NCI-H2227 treated with DMSO at 0.1 percent for 48 hours (cell line): Measurements from ENCODE around the gene TLE2.
"Not testable (repeated sequence)": the region's sequence is repeated elsewhere in the genome, so short reads cannot be mapped to it uniquely, and the experiment has no call there.

ENCODE experiments used
- DNase-seq: peaks from one replicate; lab custom pipeline; 2025; lab: John Stamatoyannopoulos, UW

The TLE2 gene

GRCh38 chr19:3055741-3056416 is 26.8 kb upstream of the TLE2 start:
- DNase-seq: peak; percentile 65

DNA sequence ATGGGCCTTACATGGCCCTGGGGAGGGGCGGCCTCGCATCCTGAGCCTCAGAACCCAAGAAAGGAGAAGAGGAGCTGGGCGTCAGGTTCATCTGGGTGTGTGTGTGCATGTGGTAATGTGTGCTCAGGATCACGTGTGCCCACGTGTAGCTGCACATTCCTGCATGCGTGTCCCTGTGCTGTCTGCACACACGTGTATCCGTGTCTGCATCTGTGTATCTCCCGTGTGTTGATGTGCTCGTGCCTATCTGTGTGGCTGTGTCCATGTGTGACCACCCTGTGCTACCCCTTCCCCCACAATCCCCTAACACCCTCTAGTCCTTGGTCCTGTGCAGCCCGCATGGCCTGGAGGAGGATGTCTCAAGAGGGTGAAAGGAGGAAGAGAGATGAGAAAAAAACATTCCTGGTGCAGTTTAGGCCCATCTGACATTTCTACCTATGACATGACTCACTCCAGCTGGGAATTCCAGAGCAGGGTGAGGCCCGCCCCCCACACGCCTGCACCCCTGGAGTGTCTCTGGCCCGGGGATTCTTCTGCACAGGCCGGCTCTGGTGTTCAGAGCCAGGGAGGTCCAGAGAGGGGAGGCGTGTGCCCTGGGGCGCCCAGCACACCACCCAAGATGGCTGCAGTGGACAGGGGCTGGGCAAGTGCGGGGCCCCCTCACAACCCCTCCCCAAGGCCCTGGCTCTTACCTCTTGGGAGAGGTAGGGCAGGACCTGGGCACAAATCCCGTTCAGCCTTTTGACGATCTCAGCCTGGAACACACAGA is 26.1 kb upstream of the TLE2 start:
- DNase-seq: no peak

DNA sequence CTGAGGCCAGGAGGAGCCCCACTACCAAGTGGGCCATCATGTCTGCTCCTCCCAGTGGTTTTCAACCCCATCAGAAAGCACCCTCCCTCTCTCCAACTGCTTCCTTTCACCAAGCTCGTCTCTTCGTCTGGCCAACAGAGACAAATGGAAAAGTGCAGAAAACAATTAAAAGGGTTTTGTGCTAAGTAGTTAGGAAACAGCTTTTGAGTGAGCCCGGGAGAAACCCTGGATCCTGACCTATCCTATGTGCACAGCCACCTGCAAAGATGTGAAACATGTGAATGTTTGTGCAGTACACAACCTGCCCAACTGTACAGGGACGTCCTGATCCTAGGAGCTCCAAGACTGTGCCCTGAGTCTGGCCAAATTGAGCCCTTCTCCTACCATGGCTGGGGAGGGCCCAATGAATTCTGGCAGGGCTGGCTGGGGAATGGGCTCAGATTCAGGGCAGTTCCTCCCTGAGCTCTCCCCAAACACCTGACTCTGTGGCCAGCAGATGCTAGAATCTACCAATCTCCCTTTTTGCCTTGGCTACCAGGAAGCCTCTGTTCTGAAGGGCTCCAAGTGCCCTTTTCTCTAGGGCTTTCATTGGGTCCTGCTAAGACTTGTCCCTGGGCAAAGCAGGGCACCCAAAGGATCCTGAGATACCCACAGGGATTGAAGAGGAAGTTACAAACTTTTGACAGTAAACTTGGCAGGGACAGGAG is 25.3 kb upstream of the TLE2 start:
- DNase-seq: no peak

GRCh38 chr19:3053780-3054179 is 24.7 kb upstream of the TLE2 start:
- DNase-seq: no peak

- DNase-seq: no peak
Measured at GRCh38 chr19:3053218-3053621, 24.1 kb upstream of the TLE2 start.

DNA sequence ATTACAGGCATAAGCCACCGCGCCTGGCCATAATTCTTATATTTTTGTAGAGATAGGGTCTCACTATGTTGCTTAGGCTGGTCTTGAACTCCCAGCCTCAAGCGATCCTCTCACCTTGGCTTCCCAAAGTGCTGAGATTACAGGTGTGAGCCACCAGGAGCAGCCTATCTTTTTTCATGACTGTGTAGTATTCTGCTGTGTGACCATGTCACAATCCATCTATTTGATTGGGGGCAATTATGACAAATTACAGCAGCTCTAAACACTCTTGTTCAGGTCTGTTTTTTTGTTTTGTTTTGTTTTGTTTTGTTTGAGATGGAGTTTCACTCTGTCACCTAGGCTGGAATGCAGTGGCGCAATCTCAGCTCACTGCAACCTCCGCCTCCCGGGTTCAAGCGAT is 20.9 kb upstream of the TLE2 start:
- not testable (repeated sequence) for DNase-seq

- DNase-seq: no peak
Measured at GRCh38 chr19:3049089-3049488, 20.0 kb upstream of the TLE2 start.

DNA sequence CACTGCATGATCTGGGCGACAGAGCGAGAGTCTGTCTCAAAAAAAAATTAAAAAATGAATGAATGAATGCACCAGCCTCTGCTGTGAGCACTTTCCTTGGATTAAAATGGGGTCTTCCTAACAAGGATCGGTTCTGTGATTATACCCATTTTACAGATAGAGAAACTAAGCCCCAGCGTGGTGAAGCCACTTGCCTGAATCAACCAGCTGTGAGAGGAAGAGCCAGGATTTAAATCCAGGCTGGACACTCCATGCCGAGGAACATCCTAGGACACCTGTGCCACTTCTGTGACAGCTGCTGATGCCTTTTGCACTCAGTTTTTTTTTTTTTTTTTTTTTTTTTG is 19.1 kb upstream of the TLE2 start:
- DNase-seq: no peak

- peak; percentile 74 for DNase-seq
Measured at GRCh38 chr19:3047496-3048189, 18.6 kb upstream of the TLE2 start.

DNA sequence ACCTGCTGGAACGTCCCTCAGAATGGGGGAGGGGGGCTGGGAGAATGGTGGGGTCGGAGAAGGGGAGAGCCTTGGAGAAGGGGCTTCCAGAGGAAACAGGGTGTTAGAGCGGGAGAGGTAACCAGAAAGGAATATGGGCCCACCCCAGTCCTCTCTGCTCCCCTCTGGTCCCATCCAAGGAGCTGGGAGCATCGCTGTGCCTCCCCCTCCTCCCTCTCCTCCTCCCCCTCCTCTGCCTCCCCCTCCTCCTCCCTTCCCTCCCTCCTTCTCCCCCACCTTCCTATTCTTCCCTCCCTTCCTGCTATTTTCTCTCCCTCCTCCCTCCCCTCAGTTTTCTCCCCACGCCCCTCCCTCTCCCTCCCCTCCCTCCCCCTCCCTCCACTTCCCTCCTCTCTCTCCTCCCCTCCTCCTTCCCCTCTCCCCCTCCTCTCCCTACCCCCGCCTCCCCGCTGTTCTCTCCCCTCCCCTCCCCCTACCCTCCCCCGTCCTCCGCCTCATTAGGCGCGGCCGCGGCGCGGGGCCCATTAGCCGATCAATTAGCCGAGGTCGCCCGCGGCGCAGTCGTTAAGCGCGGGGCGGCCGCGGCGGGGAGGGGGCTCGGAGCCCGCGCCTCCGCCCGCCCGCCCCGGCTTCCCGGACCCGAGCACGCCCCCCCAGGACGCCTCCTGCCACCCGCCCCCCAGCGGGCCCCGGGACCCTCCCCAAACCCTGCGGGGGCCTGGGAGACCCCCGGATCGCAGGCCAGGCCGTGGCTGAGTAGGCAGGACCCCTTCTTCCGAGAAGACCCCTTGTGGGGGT is 17.8 kb upstream of the TLE2 start:
- DNase-seq: peak; percentile 38

- no peak for DNase-seq
Measured at GRCh38 chr19:3045885-3046697, 17.0 kb upstream of the TLE2 start.

DNA sequence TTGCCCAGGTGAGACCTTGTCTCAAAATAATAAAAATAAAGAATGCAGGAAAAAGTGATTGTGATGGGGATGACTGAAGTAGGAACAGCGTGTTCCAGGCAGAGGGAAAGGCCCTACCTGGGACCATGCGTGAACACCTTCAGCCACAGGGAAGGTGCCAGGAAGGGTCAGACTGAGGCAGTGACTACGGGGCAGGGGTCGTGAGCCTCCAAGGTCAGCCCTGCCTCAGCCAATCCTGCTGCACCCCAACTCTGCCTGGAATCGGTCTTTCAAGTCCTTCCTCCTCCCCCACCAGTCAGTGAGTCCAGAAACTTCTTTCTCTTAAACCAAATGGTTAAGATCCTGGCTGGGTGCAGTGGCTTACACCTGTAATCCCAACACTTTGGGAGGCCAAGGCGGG is 16.1 kb upstream of the TLE2 start:
- DNase-seq: no peak

GRCh38 chr19:3042621-3043267 is 13.7 kb upstream of the TLE2 start:
- no peak for DNase-seq

GRCh38 chr19:3041761-3042620 is 12.9 kb upstream of the TLE2 start:
- DNase-seq: peak; percentile 16

GRCh38 chr19:3041327-3041726 is 12.2 kb upstream of the TLE2 start:
- DNase-seq: no peak

- no peak for DNase-seq
Measured at GRCh38 chr19:3039641-3040077, 10.6 kb upstream of the TLE2 start.

DNA sequence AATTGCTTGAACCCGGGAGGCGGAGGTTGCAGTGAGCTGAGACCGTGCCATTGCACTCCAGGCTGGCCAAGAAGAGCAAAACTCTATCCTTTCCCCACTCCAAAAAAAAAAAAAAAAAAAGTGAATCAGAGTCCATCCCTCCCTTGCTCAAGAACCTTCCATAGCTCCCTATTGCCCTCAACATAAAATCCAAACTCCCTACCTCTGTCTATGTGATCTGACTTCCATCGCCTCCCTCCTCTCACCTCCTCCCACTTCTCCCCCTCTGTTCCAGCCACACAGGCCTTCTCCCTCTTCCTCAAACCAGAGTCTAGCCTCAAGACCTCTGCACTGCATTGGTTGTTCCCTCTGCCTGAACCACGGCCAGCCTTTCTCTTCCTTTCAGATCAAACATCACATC is 10.0 kb upstream of the TLE2 start:
- no peak for DNase-seq

DNA sequence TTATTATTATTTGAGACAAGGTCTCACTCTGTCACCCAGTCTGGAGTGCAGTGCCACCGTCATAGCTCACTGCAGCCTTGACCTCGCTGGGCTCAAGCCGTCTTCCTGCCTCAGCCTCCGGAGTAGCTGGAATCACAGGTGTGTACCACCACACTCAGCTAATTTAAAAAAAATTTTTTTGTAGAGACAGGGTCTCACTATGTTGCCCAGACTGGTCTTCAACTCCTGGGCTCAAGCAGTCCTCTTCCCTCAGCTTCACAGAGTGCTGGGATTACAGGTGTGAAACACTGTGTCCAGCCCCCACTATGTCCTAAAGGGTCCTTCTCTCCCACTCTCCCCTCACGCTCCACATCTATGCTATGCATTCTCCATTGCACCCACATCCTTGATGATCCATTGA is 9.1 kb upstream of the TLE2 start:
- no peak for DNase-seq

- not testable (repeated sequence) for DNase-seq
Measured at GRCh38 chr19:3036977-3037544, 8.0 kb upstream of the TLE2 start.
